ENCODE data around the gene ABHD14A.

DNA sequence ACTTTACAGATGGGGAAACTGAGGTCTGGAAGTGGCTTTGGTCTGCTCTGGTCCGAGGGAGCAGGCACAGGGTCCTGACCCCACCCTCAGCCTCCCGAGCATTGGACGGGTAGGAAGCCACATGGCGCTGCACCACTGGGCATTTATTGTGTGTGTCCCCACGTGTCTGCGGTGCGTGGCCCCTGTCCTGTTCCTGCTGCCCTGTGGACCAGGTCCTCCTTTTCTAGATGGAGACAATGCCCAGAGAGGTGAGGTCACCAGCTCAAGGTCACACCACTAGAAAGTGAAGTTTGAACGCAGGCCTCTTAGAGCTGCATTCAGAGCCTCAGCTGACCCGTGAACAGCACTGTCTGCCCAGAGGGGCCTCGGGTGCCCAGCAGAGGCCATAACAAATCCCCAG, 54.7 kb downstream of the ABHD14A start:
- TF ChIP-seq CTCF (IDR thresholded peaks at IDR 0.05; ENCODE audit: insufficient read depth, low read depth, low read length) (no peak), EZH2 (IDR thresholded peaks at IDR 0.05; ENCODE audit: insufficient read depth, low read length) (no peak)

All from astrocyte (in vitro differentiated cells and primary cell).